ENCODE results near the gene PCCA.

DNA sequence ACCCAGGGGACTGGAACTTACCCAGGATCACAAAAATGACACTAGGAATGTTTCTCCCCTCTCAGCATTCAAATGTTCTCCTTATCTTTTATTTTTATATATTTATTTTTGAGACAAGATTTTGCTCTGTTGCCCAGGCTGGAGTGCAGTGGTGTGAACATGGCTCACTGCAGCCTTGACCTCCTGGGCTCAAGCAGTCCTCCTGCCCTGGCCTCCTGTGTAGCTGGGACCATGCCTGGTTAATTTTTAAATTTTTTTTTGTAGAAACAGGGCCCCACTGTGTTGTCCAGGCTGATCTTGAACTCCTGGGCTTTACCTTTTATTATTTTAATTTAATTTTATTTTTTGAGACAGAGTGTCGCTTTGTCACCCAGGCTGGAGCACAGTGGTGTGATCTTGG lies 108.2 kb downstream of the PCCA start:
- TF ChIP-seq, protein P1, sequence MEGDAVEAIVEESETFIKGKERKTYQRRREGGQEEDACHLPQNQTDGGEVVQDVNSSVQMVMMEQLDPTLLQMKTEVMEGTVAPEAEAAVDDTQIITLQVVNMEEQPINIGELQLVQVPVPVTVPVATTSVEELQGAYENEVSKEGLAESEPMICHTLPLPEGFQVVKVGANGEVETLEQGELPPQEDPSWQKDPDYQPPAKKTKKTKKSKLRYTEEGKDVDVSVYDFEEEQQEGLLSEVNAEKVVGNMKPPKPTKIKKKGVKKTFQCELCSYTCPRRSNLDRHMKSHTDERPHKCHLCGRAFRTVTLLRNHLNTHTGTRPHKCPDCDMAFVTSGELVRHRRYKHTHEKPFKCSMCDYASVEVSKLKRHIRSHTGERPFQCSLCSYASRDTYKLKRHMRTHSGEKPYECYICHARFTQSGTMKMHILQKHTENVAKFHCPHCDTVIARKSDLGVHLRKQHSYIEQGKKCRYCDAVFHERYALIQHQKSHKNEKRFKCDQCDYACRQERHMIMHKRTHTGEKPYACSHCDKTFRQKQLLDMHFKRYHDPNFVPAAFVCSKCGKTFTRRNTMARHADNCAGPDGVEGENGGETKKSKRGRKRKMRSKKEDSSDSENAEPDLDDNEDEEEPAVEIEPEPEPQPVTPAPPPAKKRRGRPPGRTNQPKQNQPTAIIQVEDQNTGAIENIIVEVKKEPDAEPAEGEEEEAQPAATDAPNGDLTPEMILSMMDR (IDR thresholded peaks at IDR 0.05; ENCODE audit: insufficient read depth, low read length, poor library complexity, severe bottlenecking) = no peak
- no peak for TF ChIP-seq EZH2phosphoT487 (conservative IDR thresholded peaks at IDR 0.05; ENCODE audit: low read length)
